HG03103 (cell line): ENCODE results near the gene TLE7.

Source experiments
- ATAC-seq: cut with Tn5 transposase; IDR thresholded peaks from one replicate; pipeline ENCODE4 v1.9.1; 2021; ENCODE audit warnings: low read depth; ENCODE audit not compliant: unreplicated experiment

TLE7 gene

DNA sequence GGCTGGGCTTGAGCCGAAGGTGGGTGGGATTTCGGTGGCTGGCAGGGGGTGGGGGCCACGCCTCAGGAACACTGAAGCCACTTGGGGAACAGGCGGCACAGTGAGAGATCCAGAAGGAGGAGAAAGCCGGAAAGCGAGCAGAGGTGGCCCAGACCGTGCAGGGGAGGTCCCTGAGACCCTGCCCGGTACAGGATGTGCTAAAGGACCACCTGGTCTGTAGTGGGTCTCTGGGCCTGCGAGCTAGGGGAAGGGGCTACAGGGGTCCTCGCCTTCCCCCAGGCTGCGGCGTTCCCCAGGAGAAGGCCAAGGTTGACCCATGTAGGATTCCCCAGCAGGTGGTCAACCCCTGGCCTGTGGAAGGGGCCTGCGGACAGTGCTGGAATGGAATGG is at the start of gene TLE7:
Gene TLE7, minus strand, starts transcription at position 4 of the 390 bp plus-strand sequence. CDS start 8,730 bp downstream, outside the sequence.
- ATAC-seq = no peak

DNA sequence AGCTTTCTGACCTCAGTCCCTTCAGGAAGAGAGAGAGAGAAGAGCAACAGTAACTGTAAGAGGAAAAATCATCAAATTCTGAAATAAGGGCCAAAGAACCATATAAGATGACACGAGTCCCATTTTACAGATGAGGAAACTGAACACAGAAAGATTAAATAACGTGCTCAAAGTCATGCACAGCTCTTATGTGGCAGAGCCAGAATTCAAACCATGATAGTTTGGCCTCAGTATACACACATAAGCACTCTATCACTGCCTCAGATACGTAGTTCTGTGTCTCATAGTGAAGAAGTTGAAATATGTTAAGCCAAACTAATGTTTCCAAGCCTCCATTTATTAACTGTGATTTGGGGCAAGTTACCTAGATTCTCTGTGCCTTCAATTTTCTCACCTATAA is 49.2 kb upstream of the TLE7 start:
- no peak for ATAC-seq

DNA sequence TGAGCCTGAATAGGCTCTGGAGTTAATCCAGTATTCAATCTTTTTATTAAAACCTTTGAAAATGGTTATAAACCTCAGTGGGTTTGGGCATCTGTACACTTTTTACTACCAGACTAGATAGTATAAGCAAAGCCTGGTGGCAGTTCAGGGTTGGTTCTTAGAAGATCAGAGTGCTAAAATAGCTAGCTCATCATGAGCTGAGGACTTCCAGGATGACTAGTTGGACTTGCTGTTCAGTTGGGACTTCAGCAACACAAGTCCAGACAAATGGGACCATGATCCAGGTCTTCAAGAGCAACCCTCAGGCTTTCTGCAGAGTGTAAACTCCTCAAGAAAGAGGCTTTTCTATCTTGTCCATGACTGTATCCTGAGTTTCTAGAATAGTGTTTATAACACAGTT is 48.5 kb upstream of the TLE7 start:
- no peak for ATAC-seq

DNA sequence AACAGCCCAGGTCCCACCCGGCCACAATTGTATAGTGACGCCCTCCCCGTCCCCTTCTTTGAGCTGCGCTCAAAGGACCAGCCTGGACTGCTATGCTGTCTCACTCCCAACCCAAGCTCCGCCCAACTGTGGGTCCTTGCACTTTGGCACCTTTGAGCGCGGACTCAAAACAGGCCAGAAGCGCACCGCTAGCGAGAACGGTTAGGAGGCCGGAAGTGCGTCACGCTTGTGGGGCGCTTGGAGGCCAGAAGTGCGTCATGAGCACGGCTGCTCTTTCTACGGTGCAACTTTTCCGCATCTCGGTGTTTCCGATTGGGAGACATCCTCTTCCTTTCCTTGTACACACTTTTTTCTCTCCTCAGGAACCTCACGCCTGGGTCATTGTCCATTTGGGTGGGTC is 47.3 kb upstream of the TLE7 start, which contains the start of gene ZNF19:
Gene ZNF19, minus strand, starts transcription at position 203 of the 400 bp plus-strand sequence. CDS start 7,210 bp downstream, outside the sequence.
- ATAC-seq = no peak

DNA sequence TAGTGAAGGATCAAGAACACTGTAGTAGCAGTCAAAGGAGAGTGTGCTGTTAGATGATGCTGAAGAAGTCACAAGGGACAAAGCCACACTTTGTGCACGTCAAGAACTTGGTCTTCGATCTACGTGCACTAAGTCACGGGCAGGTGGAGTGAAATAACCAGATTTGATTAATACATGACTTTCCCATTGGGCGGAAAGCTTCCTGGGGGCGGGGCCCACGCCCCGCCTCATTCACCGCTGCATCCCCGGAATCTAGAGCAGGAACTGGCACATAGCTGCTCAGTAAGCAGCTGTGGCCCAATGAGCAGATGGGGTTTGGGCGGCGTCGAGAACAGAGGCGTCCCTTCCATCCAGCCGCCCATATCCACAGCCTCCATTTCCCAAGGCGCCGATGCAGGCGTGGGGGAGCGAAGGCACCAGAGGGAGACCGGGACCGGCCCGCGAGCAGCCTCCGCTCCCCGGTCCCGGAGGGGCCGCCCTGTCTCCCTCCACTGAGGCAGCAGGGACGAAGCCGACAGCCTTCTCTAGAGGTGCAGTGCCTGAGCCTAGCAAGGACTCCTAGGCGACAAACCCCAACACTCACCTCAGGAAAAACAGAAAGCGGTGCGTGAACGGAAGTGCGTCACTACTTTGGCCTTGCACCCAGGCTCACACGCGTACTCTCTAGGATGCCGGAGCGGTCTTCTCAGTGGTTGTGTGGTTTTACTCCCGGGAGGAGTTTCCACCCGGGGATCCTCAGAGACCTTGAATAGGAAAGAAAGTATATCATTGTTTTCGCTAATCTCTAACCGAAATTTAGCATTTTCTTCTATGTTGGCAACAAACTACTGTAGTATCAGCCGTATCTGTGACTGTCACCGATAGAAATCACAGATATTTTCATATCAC is 42.4 kb upstream of the TLE7 start:
- peak; percentile 77 for ATAC-seq

DNA sequence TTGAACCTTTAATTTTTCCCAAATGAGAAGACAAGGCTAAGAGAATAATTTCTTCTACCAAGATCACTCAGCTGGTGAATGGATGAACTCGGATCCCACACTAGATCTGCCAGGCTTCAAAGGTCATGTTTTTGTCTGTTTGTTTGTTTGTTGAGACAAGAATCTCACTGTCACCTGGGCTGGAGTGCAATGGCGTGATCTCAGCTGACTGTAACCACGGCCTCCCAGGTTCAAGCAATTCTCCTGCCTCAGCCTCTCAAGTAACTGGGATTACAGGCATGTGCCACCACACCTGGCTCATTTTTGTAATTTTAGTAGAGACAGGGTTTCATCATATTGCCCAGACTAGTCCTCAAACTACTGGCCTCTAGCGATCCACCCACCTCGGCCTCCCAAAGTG is 40.7 kb upstream of the TLE7 start:
- ATAC-seq = no peak

DNA sequence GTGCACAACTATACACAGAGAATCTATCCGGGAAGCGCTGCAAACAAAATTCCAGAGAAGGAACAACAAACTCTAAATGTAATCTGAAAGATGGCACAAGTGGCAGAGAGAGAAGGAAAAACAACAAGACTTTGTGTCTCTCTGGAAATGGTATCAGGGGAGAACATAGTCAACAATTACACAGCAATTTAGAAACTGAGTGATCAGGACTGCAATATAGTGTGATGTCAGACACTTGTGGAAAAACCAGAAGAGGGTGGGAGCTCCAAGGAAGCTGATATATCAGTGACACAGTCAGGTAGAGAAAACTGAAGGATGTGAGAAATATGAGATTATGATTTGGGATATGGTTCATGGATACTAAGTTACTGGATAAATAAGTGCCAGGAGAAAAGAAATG is 39.1 kb upstream of the TLE7 start:
- no peak for ATAC-seq

DNA sequence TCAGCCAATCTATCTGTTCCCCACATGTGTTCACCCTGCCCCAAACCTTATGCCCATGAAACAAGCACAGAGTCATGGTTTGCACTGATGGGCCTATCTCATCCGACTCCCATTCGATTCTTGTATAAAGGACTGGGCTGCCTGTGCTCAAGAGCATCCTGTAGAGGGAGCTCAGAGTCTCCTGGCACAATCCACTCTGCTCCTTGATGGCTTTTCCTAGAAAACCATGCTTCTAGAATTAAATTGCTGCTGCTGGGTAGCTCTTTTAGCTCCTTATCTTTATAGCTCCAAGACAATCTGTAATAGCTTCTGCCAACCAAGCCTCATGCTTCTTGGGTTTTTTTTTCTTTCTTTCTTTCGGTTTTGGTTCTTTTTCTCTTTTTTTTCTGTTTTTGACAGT is 37.6 kb upstream of the TLE7 start:
- ATAC-seq = no peak

DNA sequence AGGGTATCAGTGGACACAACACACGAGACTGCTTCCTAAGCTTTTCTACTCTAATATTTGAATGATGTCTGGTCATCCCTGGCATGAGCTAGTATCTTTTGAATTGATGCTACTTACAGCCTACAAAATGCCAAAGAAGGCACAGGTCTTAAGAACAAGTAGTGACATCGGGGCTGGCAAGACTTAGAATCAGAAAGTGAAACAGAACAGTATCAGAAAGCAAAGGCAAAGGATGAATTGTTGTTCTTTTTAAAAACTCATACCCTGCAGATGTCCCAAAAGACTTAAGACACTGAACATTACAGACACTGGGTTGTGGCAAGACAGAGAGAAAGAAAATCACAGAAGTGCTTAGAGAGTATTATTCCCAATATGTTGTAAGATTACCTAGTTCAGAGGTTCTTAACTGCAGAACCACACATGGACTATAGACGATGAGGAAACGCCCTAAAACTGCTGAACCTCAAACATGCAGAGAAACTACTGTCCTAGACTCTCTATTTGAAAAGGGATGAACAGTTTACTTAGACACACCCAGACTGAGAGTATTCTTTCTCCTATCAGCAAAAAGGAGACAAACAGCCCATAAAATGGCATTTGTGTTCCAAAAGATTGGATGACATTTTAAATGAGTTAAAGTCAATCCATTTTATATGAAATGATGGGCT is 34.7 kb upstream of the TLE7 start:
- no peak for ATAC-seq

DNA sequence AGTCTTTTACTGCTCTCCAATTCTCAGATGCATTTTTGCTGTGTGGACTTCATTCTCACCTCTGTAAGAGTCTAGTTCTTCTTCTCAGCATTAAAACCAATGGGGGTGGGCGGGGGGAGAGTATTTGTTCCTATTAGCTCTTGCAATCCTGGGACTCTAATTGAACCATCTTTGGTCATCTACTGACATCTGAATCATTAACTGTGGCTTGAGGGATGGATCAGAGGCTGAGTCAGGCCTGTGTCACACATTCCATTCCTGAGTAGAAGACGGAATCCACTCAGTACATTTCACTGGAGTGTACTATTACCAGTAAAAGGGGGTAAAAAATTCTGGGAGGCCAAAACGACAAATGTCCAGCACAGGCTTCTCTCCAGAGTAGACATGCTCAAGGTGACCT is 33.0 kb upstream of the TLE7 start:
- no peak for ATAC-seq

DNA sequence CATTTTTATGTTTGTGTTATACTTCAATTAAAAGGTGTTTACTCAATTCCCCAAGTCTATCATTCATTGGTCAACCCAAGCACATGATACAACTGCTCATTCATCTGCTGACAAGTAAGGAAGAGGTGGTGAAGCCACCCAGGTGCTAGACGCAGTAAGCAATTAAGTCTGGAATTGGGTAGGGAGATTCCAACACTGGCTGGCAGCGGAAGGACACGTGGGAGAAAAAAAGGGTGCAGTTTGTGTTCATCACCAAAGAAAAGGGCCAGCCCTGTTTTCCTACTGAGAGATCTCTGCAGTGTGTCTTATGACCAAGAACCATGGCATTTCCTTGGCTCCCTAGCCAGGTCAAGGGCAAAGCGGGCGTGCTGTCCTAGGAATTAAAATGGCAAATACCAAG is 32.0 kb upstream of the TLE7 start:
- ATAC-seq = no peak

DNA sequence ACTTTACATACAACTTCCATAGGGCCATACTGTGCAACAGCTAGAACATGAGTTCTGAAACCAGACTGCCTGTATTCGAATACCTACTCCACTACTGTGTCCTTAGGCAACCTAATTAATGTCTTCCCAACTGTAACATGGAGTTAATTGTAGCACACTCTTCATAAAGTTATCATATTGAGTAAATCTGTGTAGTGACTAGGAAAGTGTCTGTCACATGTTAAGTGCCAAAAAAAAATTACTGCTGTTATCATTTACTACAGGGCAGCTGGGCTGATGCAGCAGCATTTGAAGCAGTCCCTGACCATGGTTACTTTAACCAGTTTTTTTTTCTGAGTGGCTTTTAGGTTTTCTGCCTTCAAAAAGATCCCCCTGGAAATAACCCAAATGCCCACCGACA is 31.1 kb upstream of the TLE7 start:
- ATAC-seq = no peak

DNA sequence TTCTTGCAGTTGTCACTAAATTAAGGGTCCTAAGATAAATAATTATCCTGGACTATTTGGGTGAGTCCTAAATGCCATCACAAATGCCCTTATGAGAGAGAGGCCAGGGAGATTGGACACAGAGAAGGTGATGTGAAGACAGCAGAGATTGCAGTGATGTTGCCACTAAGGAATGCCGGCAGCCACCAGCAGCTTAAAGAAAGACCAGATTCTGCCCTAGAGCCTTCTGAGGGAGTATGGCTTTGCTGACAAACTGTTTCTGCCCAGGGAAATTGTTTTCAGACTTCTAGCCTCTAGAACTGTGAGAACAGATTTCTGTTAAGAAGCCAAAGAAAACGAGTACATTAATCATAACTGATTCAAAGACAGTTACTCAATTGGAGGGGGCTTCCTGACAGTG is 30.2 kb upstream of the TLE7 start:
- no peak for ATAC-seq

DNA sequence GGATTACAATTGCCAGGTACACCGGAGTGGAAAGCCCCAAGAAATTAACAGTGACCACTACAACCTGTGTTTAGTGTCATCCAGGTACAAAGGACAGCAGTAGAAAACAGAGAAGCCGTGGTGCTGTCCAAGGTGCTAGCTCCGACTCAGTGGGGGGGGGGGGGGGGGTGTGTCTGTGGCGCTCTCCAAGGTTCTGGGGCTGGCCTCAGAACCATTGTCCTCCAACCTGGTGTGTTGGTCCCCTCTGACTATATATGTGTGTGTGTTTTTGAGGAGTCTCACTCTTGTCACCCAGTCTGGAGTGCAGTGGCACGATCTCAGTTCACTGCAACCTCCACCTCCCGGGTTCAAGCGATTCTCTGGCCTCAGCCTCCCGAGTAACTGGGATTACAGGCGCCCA is 26.0 kb upstream of the TLE7 start:
- ATAC-seq = no peak

DNA sequence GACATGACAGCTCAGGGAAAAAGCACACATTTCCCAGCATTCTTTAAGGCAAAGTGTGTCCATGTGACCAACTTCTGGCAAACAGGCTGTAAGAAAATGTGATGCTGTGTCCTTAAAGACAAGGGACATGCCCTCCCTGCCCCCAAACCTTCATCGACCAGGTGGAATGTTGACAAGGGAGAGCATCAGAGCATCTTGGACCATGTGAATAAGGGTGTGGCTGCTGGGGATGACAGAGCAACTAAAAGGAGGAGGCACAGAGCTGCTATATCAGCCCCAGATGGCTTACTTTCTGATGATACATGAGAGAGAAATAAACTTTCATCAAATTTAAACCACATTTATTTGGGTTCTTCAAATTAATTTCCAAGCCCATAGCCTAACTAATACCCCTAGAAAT is 22.4 kb upstream of the TLE7 start:
- ATAC-seq = no peak

DNA sequence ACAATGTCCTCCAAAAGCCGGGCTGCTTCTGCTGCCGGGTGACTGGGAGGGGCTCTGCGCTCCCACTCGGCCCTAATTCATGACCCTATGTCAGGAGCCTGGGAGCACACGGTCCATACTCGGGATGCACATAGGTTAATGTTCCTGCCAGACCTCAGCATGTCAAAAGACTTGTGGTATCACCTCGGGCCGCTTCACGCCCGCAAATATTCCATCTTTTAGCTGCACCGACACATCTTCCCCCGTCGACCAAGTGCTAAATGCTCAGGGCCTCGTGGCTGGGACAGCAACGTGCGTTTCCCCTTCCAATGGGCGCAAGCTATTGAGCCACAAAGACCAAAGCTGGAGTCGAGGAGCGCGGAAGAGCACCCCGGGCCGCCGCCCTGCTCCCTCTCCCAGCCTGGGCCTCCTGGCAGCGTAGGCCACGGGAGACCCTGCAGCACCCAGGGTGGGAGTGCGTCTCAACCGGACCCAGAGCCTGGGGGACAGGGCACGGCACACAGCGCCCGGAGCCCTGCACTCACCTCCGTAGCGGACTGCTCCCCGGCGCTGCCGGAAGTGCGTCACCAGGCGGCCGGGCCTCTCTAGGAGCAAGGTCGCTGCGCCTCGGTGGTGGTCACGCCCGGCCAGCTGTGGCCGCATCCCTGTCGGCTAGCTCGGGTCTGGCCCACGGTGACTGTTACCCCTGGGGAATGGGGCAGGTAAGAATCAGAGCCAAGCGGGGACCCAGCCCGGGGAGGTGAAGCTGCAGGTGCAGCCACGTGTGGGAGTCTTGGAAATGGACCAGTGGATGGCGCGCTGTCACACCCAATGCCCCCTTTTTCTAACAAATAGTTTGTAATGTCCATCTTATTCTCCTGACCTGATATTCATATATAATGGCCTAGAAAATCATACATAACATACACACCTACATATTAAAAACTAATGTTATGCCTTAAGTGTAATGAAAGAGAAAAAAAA is 20.1 kb upstream of the TLE7 start, which contains the start of gene ZNF23:
Gene ZNF23, minus strand, starts transcription at position 562 of the 963 bp plus-strand sequence. CDS start 5,451 bp downstream, outside the sequence.
- ATAC-seq = peak; percentile 95

DNA sequence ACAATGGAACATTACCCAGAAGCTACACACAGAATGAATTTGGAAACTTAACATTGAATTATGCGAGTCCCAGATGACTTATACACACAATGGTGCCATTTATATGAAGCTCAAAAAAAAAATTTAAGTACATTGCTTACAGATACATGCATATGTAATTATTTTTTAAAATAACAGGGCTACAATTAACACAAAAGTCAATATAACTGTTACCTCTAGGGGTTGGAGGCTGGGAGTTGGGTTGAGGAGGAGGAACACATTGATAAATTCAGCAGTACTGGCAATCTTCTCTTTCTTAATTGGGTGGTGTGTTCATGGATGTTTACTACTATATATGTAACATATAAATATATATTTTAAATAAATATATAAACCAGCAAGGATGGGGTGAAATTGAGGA is 19.1 kb upstream of the TLE7 start:
- no peak for ATAC-seq

DNA sequence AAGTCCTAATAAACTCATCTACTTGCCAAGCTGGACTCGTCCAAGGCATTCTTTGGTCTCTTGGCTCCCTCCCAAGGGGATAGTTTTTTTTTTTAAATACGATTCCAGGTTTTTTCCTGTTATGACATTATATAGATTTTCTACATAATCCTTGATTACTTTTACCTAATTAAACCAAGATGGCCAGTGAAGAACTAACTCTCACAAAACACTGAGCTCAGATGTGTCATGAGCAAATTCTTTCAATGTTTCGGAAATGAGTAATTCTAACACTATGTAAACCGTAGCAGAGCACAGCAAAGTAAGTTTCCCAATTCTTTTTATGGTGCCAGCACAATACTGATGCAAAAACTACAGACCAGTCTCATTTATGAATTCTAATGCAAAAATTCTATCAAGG is 18.4 kb upstream of the TLE7 start:
- no peak for ATAC-seq

DNA sequence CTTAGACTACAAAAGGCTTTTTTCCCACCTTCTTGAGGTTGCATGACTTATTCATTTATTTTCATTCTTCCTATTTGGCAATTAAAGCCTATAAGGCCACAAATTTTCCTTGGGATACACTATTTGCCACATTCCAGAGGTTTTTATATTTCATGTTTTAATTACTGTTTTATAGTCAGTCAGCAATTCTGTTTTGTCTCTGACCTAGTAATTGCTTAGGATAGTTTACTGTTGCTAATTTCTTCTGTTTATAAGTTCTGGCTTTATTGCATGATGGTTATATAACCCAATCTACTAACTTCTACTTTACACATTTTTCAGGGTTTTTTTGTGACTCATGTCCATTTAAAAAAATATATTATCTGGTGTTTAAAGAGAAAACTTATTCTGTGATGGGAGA is 17.7 kb upstream of the TLE7 start:
- no peak for ATAC-seq

DNA sequence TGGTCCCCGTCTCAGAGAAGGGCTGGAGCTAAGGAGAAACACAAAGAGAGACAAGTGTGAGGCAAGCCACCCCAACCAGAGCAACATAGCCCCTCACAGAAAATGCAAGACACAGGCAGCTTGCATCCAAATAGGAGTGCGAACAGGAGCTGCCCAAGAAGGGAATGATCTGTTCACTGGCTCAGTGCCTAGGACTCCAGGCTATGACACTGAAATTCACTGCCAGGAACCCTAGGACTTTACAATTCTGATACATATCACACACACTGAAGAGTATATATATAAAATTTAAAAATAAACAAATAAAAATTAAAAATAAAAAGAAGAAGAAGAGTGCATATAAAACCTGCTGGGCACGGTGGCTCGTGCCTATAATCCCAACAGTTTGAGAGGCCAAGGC is 14.9 kb upstream of the TLE7 start:
- ATAC-seq = no peak

DNA sequence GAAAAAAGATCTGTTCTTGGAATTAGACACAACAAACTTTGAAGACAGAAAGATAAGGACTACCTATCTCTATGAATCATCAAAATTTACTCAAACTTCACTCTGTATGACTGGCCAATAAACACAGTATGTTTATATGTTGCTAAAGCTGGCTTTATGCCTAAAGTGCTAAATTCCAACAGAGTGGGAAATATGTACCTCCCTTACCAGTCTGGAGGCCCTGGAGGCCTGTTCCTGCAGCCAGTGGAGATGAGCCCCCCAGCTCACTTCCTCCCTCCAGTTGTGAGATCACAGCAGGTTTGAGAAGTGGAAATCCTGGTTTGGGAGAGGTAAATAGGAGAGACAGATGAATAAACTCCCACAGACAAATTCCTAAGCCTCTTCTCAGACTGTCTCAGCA is 11.2 kb upstream of the TLE7 start:
- ATAC-seq = no peak
